GM23248 (cell line): ENCODE measurements around the gene ADAMTS18. TPM values are rescaled to one million over a fixed set of nuclear protein-coding genes. Genes with fewer than 3 reads are reported as not detected.
A peak's percentile ranks its signal among the peaks of the same experiment; 100 is the strongest.
"Not testable (repeated sequence)": the region's sequence is repeated elsewhere in the genome, so short reads cannot be mapped to it uniquely, and the experiment has no call there.

Experiments
- DNase-seq: peaks from one replicate; pipeline ENCODE4 v3.0.0-alpha.2; 2015
- H2AFZ ChIP-seq: fragments of 200-600 bp; sonication (generic); 2 replicates; pipeline ENCODE4 v1.6.1; 2016; ENCODE audit warnings: antibody characterized with exemption
- H3F3A ChIP-seq: fragments of 200-600 bp; sonication (generic); 2 replicates; pipeline ENCODE4 v1.6.1; 2016; ENCODE audit warnings: mild to moderate bottlenecking, antibody characterized with exemption, mixed run types; ENCODE audit not compliant: insufficient read depth
- H3K27ac ChIP-seq: fragments of 200-600 bp; sonication (generic); 2 replicates; pipeline ENCODE4 v1.5.1; 2016; ENCODE audit warnings: mild to moderate bottlenecking
- H3K27me3 ChIP-seq: fragments of 200-600 bp; sonication (generic); replicated peaks from 2 replicates; pipeline ENCODE4 v1.6.1; 2016; ENCODE audit warnings: mild to moderate bottlenecking; ENCODE audit not compliant: insufficient read depth
- H3K36me3 ChIP-seq: fragments of 200-600 bp; sonication (generic); 2 replicates; pipeline ENCODE4 v1.6.1; 2016; ENCODE audit warnings: low read depth, mild to moderate bottlenecking
- H3K4me1 ChIP-seq: fragments of 200-600 bp; sonication (generic); 2 replicates; pipeline ENCODE4 v1.6.1; 2016; ENCODE audit warnings: mild to moderate bottlenecking; ENCODE audit not compliant: insufficient read depth
- H3K4me2 ChIP-seq: fragments of 200-600 bp; sonication (generic); one replicate; pipeline ENCODE4 v1.6.1; 2016; ENCODE audit warnings: mild to moderate bottlenecking; ENCODE audit not compliant: unreplicated experiment
- H3K4me3 ChIP-seq: fragments of 200-600 bp; sonication (generic); 2 replicates; pipeline ENCODE4 v1.5.1; 2016; ENCODE audit warnings: mild to moderate bottlenecking
- H3K79me2 ChIP-seq: fragments of 200-600 bp; sonication (generic); 2 replicates; pipeline ENCODE4 v1.6.1; 2016; ENCODE audit warnings: mild to moderate bottlenecking; ENCODE audit not compliant: insufficient read depth
- H3K9ac ChIP-seq: fragments of 200-600 bp; sonication (generic); 2 replicates; pipeline ENCODE4 v1.6.1; 2016; ENCODE audit warnings: mild to moderate bottlenecking
- H3K9me2 ChIP-seq: fragments of 200-600 bp; sonication (generic); 2 replicates; pipeline ENCODE4 v1.6.1; 2016; ENCODE audit warnings: mixed run types, mild to moderate bottlenecking, moderate library complexity; ENCODE audit not compliant: insufficient read depth
- H3K9me3 ChIP-seq: fragments of 200-600 bp; sonication (generic); one replicate; pipeline ENCODE4 v1.6.1; 2017; ENCODE audit warnings: low read depth
- H4K20me1 ChIP-seq: fragments of 200-600 bp; sonication (generic); 2 replicates; pipeline ENCODE4 v1.6.0; 2016; ENCODE audit not compliant: insufficient read depth
- EZH2 ChIP-seq: fragments of 200-600 bp; sonication (generic); IDR thresholded peaks from 2 replicates; pipeline ENCODE4 v1.6.1; 2018; ENCODE audit warnings: antibody characterized with exemption, mild to moderate bottlenecking; ENCODE audit not compliant: insufficient read depth, poor library complexity, severe bottlenecking
- EZH2phosphoT487 ChIP-seq: fragments of 200-600 bp; sonication (generic); IDR thresholded peaks from 2 replicates; pipeline ENCODE4 v1.6.1; 2018; ENCODE audit warnings: antibody characterized with exemption, moderate library complexity, mild to moderate bottlenecking, low read depth; ENCODE audit not compliant: insufficient read depth
- WGBS, 2 experiments: methylation state at CpG; one replicate each; pipeline ENCODE4 v1.1.6; 2015 to 2017; ENCODE audit warnings: low lambda C conversion rate in 2 of 2, low coverage in 1 of 2; ENCODE audit errors: missing lambda C conversion rate in 2 of 2; 5-methylcytosine and 5-hydroxymethylcytosine counted together
- in situ Hi-C: fragments of 300-500 bp; cut with MboI; formaldehyde crosslinking; loops from 2 replicates; pipeline ENCODE4 v1.15.0; 2020
- polyA plus RNA-seq: library from polyadenylated mRNA; unstranded; fragments of >200 nt; fragmentation: Nextera tagmentation; extraction: Ambion mirVana; gene quantifications from 2 replicates; pipeline ENCODE4 v1.2.1, GENCODE V29; 2016
- total RNA-seq: library from RNA; depleted of rRNA; stranded (reverse); fragments of >200 nt; shearing (Covaris generic); gene quantifications from 2 replicates; pipeline ENCODE4 v1.2.3, GENCODE V29; 2014

ADAMTS18 gene
- total and polyA plus RNA-seq, 2 experiments from 2014 or later = not detected

- no peak overlapping the region for H3K4me3 ChIP-seq
- WGBS, 2 experiments = 44 to 65% methylated on average over 2 of the region's 2 CpGs
- no peak overlapping the region for H3K9ac ChIP-seq
- no peaks in the 10 kb centered on the region for H3K4me1 ChIP-seq
- in situ Hi-C loops = loop anchor here (25.0 kb wide), 1 partner anchor 741 kb away; no protein-coding TSS in a partner anchor
- H3K79me2 ChIP-seq = no peaks in the 10 kb centered on the region
- TF ChIP-seq EZH2 (no peak), EZH2phosphoT487 (no peak)
- no peak overlapping the region for H3K27ac ChIP-seq
- no peaks in the 10 kb centered on the region; the same call in 1 of the 2 replicates for H3K27me3 ChIP-seq
- no peaks in the 10 kb centered on the region for H3K9me2 ChIP-seq
- no peaks in the 10 kb centered on the region for H3K36me3 ChIP-seq
- H3F3A ChIP-seq = no peaks in the 10 kb centered on the region
- H3K4me2 ChIP-seq = no peak overlapping the region
- no peaks in the 10 kb centered on the region for H4K20me1 ChIP-seq
- no peak overlapping the region for H2AFZ ChIP-seq
- no peaks in the 10 kb centered on the region for H3K9me3 ChIP-seq
- no peak for DNase-seq
Observed at GRCh38 chr16:77246150-77246549, 188.7 kb downstream of the ADAMTS18 start.

DNA sequence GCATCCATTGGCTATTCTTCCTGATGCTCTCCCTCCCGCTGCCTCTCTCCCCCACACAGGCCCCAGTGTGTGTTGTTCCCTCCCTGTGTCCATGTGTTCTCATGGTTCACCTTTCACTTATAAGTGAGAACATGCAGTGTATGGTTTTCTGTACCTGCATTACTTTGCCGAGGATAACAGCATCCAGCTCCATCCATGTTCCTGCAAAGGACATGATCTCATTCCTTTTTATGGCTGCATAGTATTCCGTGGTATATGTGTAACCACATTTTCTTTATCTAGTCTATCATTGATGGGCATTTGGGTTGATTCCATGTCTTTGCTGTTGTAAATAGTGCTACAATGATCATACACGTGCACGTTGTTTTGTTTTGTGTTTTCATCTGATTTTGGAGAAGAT lies 192.4 kb downstream of the ADAMTS18 start:
- not testable (repeated sequence) for H3K9ac ChIP-seq, H3K4me2 ChIP-seq, H2AFZ ChIP-seq, H4K20me1 ChIP-seq, H3K79me2 ChIP-seq, H3F3A ChIP-seq, H3K36me3 ChIP-seq, H3K9me2 ChIP-seq, H3K4me3 ChIP-seq, H3K4me1 ChIP-seq, H3K9me3 ChIP-seq, DNase-seq, H3K27ac ChIP-seq
- H3K27me3 ChIP-seq = peaks cover 13% of the 10 kb centered on the region; the same call in 1 of the 2 replicates
- in situ Hi-C loops = loop anchor here (5.0 to 25.0 kb wide), 2 partner anchors 345 to 745 kb away; no protein-coding TSS in a partner anchor
- 78 to 88% methylated on average over 5 of the region's 5 CpGs for WGBS, 2 experiments

GRCh38 chr16:77238593-77238992 lies 196.2 kb downstream of the ADAMTS18 start:
- Histone ChIP-seq H3K4me3 (no peak overlapping the region), H4K20me1 (no peaks in the 10 kb centered on the region), H3K9me2 (no peaks in the 10 kb centered on the region), H3K4me1 (no peaks in the 10 kb centered on the region), H3K79me2 (no peaks in the 10 kb centered on the region), H3K9me3 (no peaks in the 10 kb centered on the region), H3F3A (no peaks in the 10 kb centered on the region), H2AFZ (no peak overlapping the region), H3K9ac (no peak overlapping the region), H3K27me3 (peaks cover 18% of the 10 kb centered on the region; the same call in 1 of the 2 replicates), H3K27ac (no peak overlapping the region), H3K4me2 (no peak overlapping the region), H3K36me3 (no peaks in the 10 kb centered on the region)
- 69 to 81% methylated on average over 5 of the region's 5 CpGs for WGBS, 2 experiments
- in situ Hi-C loops = loop anchor here (25.0 kb wide), 1 partner anchor 749 kb away; no protein-coding TSS in a partner anchor
- no peak for DNase-seq
- TF ChIP-seq EZH2phosphoT487 = no peak
- TF ChIP-seq EZH2 = no peak

- in situ Hi-C loops = loop anchor here (25.0 kb wide), 1 partner anchor 751 kb away; no protein-coding TSS in a partner anchor
- no peaks in the 10 kb centered on the region for H3F3A ChIP-seq
- H3K4me3 ChIP-seq = peak overlapping the region; percentile 51
- no peak overlapping the region for H3K9ac ChIP-seq
- peak overlapping the region; percentile 75 for H2AFZ ChIP-seq
- H3K9me2 ChIP-seq = no peaks in the 10 kb centered on the region
- no peak for TF ChIP-seq EZH2
- TF ChIP-seq EZH2phosphoT487 = no peak
- H3K9me3 ChIP-seq = no peaks in the 10 kb centered on the region
- no peaks in the 10 kb centered on the region for H3K4me1 ChIP-seq
- H3K4me2 ChIP-seq = peak overlapping the region; percentile 55
- H3K36me3 ChIP-seq = no peaks in the 10 kb centered on the region
- peak; percentile 87 for DNase-seq
- no peaks in the 10 kb centered on the region for H4K20me1 ChIP-seq
- peaks cover 24% of the 10 kb centered on the region for H3K27me3 ChIP-seq
- 3 to 4% methylated on average over 21 of the region's 21 CpGs for WGBS, 2 experiments
- H3K79me2 ChIP-seq = no peaks in the 10 kb centered on the region
- no peak overlapping the region for H3K27ac ChIP-seq
Observed at GRCh38 chr16:77236063-77236511, 198.7 kb downstream of the ADAMTS18 start.

DNA sequence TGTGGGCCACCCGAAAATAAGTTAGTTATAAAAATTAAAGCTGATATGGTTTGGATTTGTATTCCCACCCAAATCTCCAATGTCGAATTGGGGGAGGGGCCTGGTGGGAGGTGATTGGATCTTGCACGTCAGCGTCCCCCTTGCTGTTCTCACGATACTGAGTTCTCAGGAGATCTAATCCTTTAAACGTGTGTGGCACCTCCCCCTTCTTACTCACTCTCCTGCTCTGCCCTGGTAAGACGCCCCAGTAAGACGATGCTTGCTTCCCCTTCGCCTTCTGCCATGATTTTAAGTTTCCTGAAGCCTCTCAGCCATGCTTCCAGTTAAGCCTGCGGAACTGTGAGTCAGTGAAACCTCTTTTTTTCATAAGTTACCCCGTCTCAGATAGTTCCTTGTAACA lies 200.2 kb downstream of the ADAMTS18 start:
- Histone ChIP-seq H3K9me2 (no peaks in the 10 kb centered on the region), H3K27ac (no peak overlapping the region), H3F3A (no peaks in the 10 kb centered on the region), H3K9ac (no peak overlapping the region), H3K79me2 (no peaks in the 10 kb centered on the region), H3K4me1 (no peaks in the 10 kb centered on the region), H2AFZ (no peak overlapping the region), H4K20me1 (no peaks in the 10 kb centered on the region), H3K4me3 (no peak overlapping the region), H3K27me3 (peaks cover 22% of the 10 kb centered on the region), H3K9me3 (no peaks in the 10 kb centered on the region), H3K4me2 (no peak overlapping the region), H3K36me3 (no peaks in the 10 kb centered on the region)
- 34 to 42% methylated on average over 11 of the region's 11 CpGs for WGBS, 2 experiments
- TF ChIP-seq EZH2 (no peak), EZH2phosphoT487 (no peak)
- DNase-seq = no peak
- in situ Hi-C loops = loop anchor here (25.0 kb wide), 1 partner anchor 753 kb away; no protein-coding TSS in a partner anchor
